H1 (cell line): ENCODE data around the gene DFFB. TPM values are rescaled to one million over a fixed set of nuclear protein-coding genes. Genes with fewer than 3 reads are reported as not detected.

Experiments
- CBX8 ChIP-seq: fragments of 300-800, 300-1000 bp; sonication (generic); IDR thresholded peaks from 2 replicates; pipeline ENCODE4 v1.7.1; 2016; ENCODE audit warnings: low read depth, low read length, borderline replicate concordance
- CEBPB ChIP-seq: IDR thresholded peaks from 2 replicates; pipeline ENCODE4 v1.6.1; 2012; ENCODE audit warnings: low read depth, low read length
- CHD7 ChIP-seq: fragments of 300-600 bp; sonication (generic); IDR thresholded peaks from 2 replicates; pipeline ENCODE4 v1.7.1; 2012; ENCODE audit warnings: low read length, moderate library complexity, mild to moderate bottlenecking, inconsistent platforms; ENCODE audit not compliant: insufficient replicate concordance
- HDAC6 ChIP-seq: IDR thresholded peaks from one replicate; pipeline ENCODE4 v1.7.1; 2012; ENCODE audit warnings: low read depth, mild to moderate bottlenecking, inconsistent platforms, low read length, moderate library complexity
- JUND ChIP-seq: IDR thresholded peaks from 2 replicates; pipeline ENCODE4 v1.6.1; 2011; ENCODE audit warnings: mild to moderate bottlenecking, improper control_type of control experiment, low read length
- NANOG ChIP-seq: IDR thresholded peaks from 2 replicates; pipeline ENCODE4 v1.6.1; 2011; ENCODE audit warnings: low read length, low read depth, mild to moderate bottlenecking, inconsistent platforms; ENCODE audit not compliant: insufficient read depth, poor library complexity, severe bottlenecking
- SP2 ChIP-seq: IDR thresholded peaks from 2 replicates; pipeline ENCODE4 v1.6.1; 2012; ENCODE audit warnings: mild to moderate bottlenecking, low read length, inconsistent platforms
- polyA plus RNA-seq, 7 experiments: library from polyadenylated mRNA; depleted of rRNA in 3 of 7; stranded (reverse) in 5 of 7; unstranded in 2 of 7; fragments of >200 nt in 5 of 7; fragments of 200-250 nt in 2 of 7; gene quantifications; 1 replicate in 5 of 7; 2 replicates in 1 of 7; 4 replicates in 1 of 7; pipeline versions ENCODE4 v1.2.1 to v1.2.3, GENCODE V29; 2011 to 2013; ENCODE audit warnings: missing spikeins in 2 of 7, mixed read lengths in 2 of 7
- total RNA-seq: library from RNA; stranded (reverse); fragmentation: NEBNext Ultra II Directional; extraction: Animal tissue kit (Norgen Biotek cat#: 25700); gene quantifications from 2 replicates; pipeline ENCODE4 v1.2.1, GENCODE V29; 2021

The DFFB gene
- total and polyA plus RNA-seq, 2 of the 8 experiments (the other 6 are each of a cell fraction or from before 2014, with no cell fraction given): 8.6 to 11.9 TPM

GRCh38 chr1:3929126-3929525, 71.8 kb downstream of the DFFB start (continued):
- TF ChIP-seq CHD7 (no peak), CBX8 (no peak), NANOG (no peak), SP2 (no peak), CEBPB (no peak), JUND (no peak), HDAC6 (no peak)
